Stimulated activated CD4-positive, alpha-beta T cell treated with anti-CD3 and anti-CD28 coated beads, Interleukin-12 subunit alpha, Interleukin-12 subunit beta, amount 100 ng/mL, for 48 hours (primary cell): ENCODE results near the gene DOK3.

Experiments
- DNase-seq, 3 donors: peaks; one replicate each; pipeline ENCODE4 v3.0.0-alpha.2; 2020; ENCODE audit warnings: low read depth in 2 of 3, low spot score in 1 of 3

The DOK3 gene

GRCh38 chr5:177513500-177513899 lies 3.9 kb upstream of the DOK3 start:
- DNase-seq: no peak

GRCh38 chr5:177512736-177513380 lies 3.2 kb upstream of the DOK3 start:
- no peak for DNase-seq

GRCh38 chr5:177511796-177512675 lies 2.4 kb upstream of the DOK3 start:
- no peak for DNase-seq

- no peak for DNase-seq
Observed at GRCh38 chr5:177511181-177511580, 1.6 kb upstream of the DOK3 start.

- DNase-seq: no peak
Observed at GRCh38 chr5:177510567-177511053, 984 bp upstream of the DOK3 start.

- DNase-seq: no peak
Observed at GRCh38 chr5:177509991-177510566, 453 bp upstream of the DOK3 start.

GRCh38 chr5:177508837-177509236 lies 789 bp downstream of the DOK3 start:
- no peak for DNase-seq

- DNase-seq: no peak
Observed at GRCh38 chr5:177508221-177508611, 1.4 kb downstream of the DOK3 start.

GRCh38 chr5:177507596-177508220 lies 1.9 kb downstream of the DOK3 start:
- no peak for DNase-seq

- DNase-seq: no peak
Observed at GRCh38 chr5:177507165-177507564, 2.5 kb downstream of the DOK3 start.

- DNase-seq: no peak
Observed at GRCh38 chr5:177505075-177505474, 4.6 kb downstream of the DOK3 start.

- no peak for DNase-seq
Observed at GRCh38 chr5:177504086-177505056, 5.3 kb downstream of the DOK3 start.

GRCh38 chr5:177503351-177504085 lies 6.1 kb downstream of the DOK3 start:
- no peak for DNase-seq

GRCh38 chr5:177502886-177503285 lies 6.7 kb downstream of the DOK3 start:
- DNase-seq: no peak

GRCh38 chr5:177501874-177502678 lies 7.5 kb downstream of the DOK3 start:
- no peak for DNase-seq

GRCh38 chr5:177500685-177501522 lies 8.7 kb downstream of the DOK3 start:
- DNase-seq: peak; percentile 67 to 87 (median 85)

GRCh38 chr5:177499842-177500241 lies 9.8 kb downstream of the DOK3 start:
- no peak for DNase-seq
